ENCODE results near the gene PATZ1.

GRCh38 chr22:31302537-31302936 is 43.6 kb downstream of the PATZ1 start:
- no peak for TF ChIP-seq POLR2A (IDR thresholded peaks at IDR 0.05; ENCODE audit: low read depth)
- no peak for TF ChIP-seq CTCF (IDR thresholded peaks at IDR 0.05)
